ENCODE data around the gene RBFOX2. TPM values are rescaled to one million over a fixed set of nuclear protein-coding genes. Genes with fewer than 3 reads are reported as not detected.

RBFOX2 gene
- total and polyA plus RNA-seq, 3 donors from 2014 or later, result 53.4 to 85.2 (median 63.9) TPM

DNA sequence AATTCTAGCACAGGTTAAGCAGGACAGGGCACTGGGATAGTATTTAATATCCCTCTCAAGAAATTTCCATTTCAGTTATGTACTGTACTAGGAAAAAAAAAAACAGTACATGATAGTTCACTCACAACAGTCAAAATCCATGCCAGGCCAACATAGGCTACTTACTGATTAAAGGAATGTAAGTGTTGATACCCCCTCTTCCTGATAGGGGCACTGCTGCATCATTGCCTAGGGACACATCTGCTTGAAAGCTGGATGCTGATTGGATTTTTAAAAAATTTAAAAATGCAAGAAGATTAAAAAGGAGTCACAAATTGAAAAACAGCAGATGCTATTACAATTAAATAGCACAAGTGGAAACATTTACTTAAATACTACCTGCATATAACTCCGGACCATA lies 267.6 kb downstream of the RBFOX2 start:
- intact Hi-C loops (cut with DNase I; ENCODE audit: low total_unique reads), result no loop called here
- Histone ChIP-seq H3K4me1 (no peaks in the 10 kb centered on the region), H3K27ac (no peak overlapping the region), H3K4me3 (no peak overlapping the region), H3K36me3 (ENCODE audit: low read depth, missing control alignments) (no peaks in the 10 kb centered on the region), H3K9me3 (no peaks in the 10 kb centered on the region), H3K27me3 (no peaks in the 10 kb centered on the region)
- TF ChIP-seq POLR2A (IDR thresholded peaks at IDR 0.05), result no peak
- TF ChIP-seq, protein P1, sequence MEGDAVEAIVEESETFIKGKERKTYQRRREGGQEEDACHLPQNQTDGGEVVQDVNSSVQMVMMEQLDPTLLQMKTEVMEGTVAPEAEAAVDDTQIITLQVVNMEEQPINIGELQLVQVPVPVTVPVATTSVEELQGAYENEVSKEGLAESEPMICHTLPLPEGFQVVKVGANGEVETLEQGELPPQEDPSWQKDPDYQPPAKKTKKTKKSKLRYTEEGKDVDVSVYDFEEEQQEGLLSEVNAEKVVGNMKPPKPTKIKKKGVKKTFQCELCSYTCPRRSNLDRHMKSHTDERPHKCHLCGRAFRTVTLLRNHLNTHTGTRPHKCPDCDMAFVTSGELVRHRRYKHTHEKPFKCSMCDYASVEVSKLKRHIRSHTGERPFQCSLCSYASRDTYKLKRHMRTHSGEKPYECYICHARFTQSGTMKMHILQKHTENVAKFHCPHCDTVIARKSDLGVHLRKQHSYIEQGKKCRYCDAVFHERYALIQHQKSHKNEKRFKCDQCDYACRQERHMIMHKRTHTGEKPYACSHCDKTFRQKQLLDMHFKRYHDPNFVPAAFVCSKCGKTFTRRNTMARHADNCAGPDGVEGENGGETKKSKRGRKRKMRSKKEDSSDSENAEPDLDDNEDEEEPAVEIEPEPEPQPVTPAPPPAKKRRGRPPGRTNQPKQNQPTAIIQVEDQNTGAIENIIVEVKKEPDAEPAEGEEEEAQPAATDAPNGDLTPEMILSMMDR (IDR thresholded peaks at IDR 0.05), result no peak
- 95 to 97% methylated on average over 1 of the region's 1 CpG for WGBS, 2 donors
- DNase-seq, result no peak

GRCh38 chr22:35758394-35758793 lies 270.2 kb downstream of the RBFOX2 start:
- H3K9me3 ChIP-seq, result no peaks in the 10 kb centered on the region
- no peaks in the 10 kb centered on the region for H3K27me3 ChIP-seq
- H3K27ac ChIP-seq, result no peak overlapping the region
- intact Hi-C loops (cut with DNase I; ENCODE audit: low total_unique reads), result no loop called here
- no peaks in the 10 kb centered on the region for H3K36me3 ChIP-seq (ENCODE audit: low read depth, missing control alignments)
- no peaks in the 10 kb centered on the region for H3K4me1 ChIP-seq
- H3K4me3 ChIP-seq, result no peak overlapping the region
- no peak for TF ChIP-seq POLR2A (IDR thresholded peaks at IDR 0.05)
- TF ChIP-seq, protein P1 (IDR thresholded peaks at IDR 0.05), result no peak
- WGBS, 2 donors, result 86 to 87% methylated on average over 1 of the region's 1 CpG
- no peak for DNase-seq

DNA sequence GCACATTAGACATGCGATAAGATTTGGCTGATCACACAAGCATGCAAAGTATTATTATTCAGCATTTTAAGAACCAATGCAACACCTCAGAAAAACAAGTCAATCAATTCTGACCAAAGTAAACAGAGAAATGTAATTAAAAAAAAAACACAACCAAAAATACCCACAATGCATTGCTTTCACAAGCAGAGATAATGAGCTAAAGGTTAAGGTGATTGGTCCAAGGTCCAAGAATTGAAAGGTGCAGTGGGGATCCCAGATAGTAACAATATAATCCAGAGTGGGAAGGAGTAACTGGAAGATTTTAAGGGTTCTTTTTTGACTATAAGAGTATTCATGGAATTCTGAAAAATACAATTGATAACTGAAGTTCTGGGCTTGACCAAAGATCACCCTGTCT lies 271.9 kb downstream of the RBFOX2 start:
- WGBS, 2 donors, result 94 to 100% methylated on average over 1 of the region's 1 CpG
- intact Hi-C loops (cut with DNase I; ENCODE audit: low total_unique reads), result no loop called here
- no peaks in the 10 kb centered on the region for H3K9me3 ChIP-seq
- no peaks in the 10 kb centered on the region for H3K4me1 ChIP-seq
- no peak for DNase-seq
- no peaks in the 10 kb centered on the region for H3K27me3 ChIP-seq
- no peaks in the 10 kb centered on the region for H3K36me3 ChIP-seq (ENCODE audit: low read depth, missing control alignments)
- H3K27ac ChIP-seq, result no peak overlapping the region
- TF ChIP-seq, protein P1 (IDR thresholded peaks at IDR 0.05), result no peak
- no peak for TF ChIP-seq POLR2A (IDR thresholded peaks at IDR 0.05)
- no peak overlapping the region for H3K4me3 ChIP-seq

DNA sequence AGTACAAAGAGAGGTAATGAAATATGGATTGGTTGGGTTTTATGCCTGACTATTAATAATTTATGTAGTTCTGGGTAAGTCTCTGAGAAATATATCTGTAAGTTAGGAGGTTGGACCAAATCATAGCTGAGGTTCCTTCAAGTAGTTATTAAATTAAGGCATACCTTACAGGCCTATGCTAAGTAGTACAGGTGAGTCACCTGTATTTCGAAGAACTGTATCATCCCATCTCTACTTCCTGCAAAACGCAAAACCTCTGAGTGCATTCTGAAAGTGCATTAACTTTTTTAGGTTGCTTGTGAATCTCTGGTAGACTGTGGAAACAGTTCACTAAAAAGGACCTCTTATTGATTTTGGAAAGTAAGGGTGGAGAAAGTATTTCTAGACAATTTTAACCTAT lies 273.9 kb downstream of the RBFOX2 start:
- Histone ChIP-seq H3K9me3 (no peaks in the 10 kb centered on the region), H3K36me3 (ENCODE audit: low read depth, missing control alignments) (no peaks in the 10 kb centered on the region), H3K27ac (no peak overlapping the region), H3K4me1 (no peaks in the 10 kb centered on the region), H3K27me3 (no peaks in the 10 kb centered on the region), H3K4me3 (no peak overlapping the region)
- DNase-seq, result no peak
- intact Hi-C loops (cut with DNase I; ENCODE audit: low total_unique reads), result no loop called here
- TF ChIP-seq POLR2A (IDR thresholded peaks at IDR 0.05), result no peak
- TF ChIP-seq, protein P1 (IDR thresholded peaks at IDR 0.05), result no peak
- WGBS, 2 donors, result 93% methylated on average over 2 of the region's 2 CpGs

DNA sequence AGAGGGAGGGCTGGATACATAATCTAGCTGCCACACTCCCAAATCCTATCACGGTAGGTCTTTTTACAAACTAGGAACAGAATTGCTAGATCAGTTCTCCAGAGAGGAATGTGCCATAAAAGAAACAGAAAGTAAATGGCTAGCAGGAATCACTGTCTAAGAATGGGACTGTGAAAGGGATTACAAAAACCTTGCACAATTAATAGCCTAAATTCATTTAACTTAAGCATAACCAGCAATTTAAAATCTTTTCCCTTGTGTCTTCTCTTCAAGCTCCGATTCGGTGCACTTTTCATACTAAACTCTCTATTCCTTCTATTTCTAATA lies 275.8 kb downstream of the RBFOX2 start:
- no peak for TF ChIP-seq POLR2A (IDR thresholded peaks at IDR 0.05)
- TF ChIP-seq, protein P1 (IDR thresholded peaks at IDR 0.05), result no peak
- H3K36me3 ChIP-seq (ENCODE audit: low read depth, missing control alignments), result no peaks in the 10 kb centered on the region
- WGBS, 2 donors, result 72 to 82% methylated on average over 3 of the region's 3 CpGs
- H3K4me1 ChIP-seq, result no peaks in the 10 kb centered on the region
- DNase-seq, result no peak
- intact Hi-C loops (cut with DNase I; ENCODE audit: low total_unique reads), result no loop called here
- H3K9me3 ChIP-seq, result no peaks in the 10 kb centered on the region
- H3K4me3 ChIP-seq, result no peak overlapping the region
- H3K27me3 ChIP-seq, result no peaks in the 10 kb centered on the region
- H3K27ac ChIP-seq, result no peak overlapping the region
